HCT116 (cell line): ENCODE data around the gene CCBE1. TPM values are rescaled to one million over a fixed set of nuclear protein-coding genes. Genes with fewer than 3 reads are reported as not detected.

Experiments
- ATAC-seq: fragments of 200-7000 bp; cut with Tn5 transposase; 2 replicates; pipeline ENCODE4 v1.9.1; 2020; ENCODE audit warnings: mild to moderate bottlenecking, moderate library complexity
- BruUV-seq: library from RNA; stranded (reverse); fragments of 400-500 nt; replicated peaks from 2 replicates; lab custom pipeline; 2021; lab: Mats Ljungman, UMichigan
- CTCF ChIA-PET: fragments of 300-600 bp; sonication (Branson Sonifier 250); formaldehyde crosslinking; loops from one replicate; lab custom pipeline; 2021; ENCODE audit warnings: antibody characterized with exemption; lab: Charles Lee
- POLR2A ChIA-PET: fragments of 300-600, 350-600 bp; sonication (Branson Sonifier 250); formaldehyde crosslinking; loops from one replicate; lab custom pipeline; 2021; ENCODE audit warnings: antibody characterized with exemption; lab: Charles Lee
- RAD21 ChIA-PET, 2 experiments: fragments of 300-600 bp; sonication (Branson Sonifier 250); formaldehyde crosslinking; loops; one replicate each; lab custom pipeline; 2023; ENCODE audit warnings: low total read pairs in 2 of 2; ENCODE audit not compliant: uncharacterized antibody in 2 of 2, unreplicated experiment in 2 of 2, low non-redundant PET in 1 of 2; lab: Charles Lee
- DNase-seq: peaks from one replicate; pipeline ENCODE4 v3.0.0-alpha.2; 2010; ENCODE audit warnings: low read depth, low spot score
- H2AFZ ChIP-seq: fragments of 200-600 bp; shearing (Covaris generic), sonication (generic); 2 replicates; pipeline ENCODE4 v1.6.1; 2017; ENCODE audit warnings: low read depth, mixed run types, mixed read lengths, antibody characterized with exemption, low read length; ENCODE audit not compliant: poor library complexity, severe bottlenecking
- H3K27ac ChIP-seq: 2 replicates; pipeline ENCODE4 v1.5.1; 2012; ENCODE audit warnings: low read depth, low read length
- H3K27me3 ChIP-seq: fragments of 200-600 bp; sonication (generic); 2 replicates; pipeline ENCODE4 v1.6.1; 2016; ENCODE audit warnings: mixed run types, low read length, mixed read lengths; ENCODE audit not compliant: insufficient read depth
- H3K36me3 ChIP-seq, 2 experiments: fragments of 200-500 bp in 1 of 2; fragments of 200-600 bp in 1 of 2; sonication (Bioruptor generic) in 1 of 2; sonication (generic) in 1 of 2; 2 replicates each; pipeline versions ENCODE4 v1.5.1 to v1.6.1; 2014 to 2016; ENCODE audit warnings: low read length in 2 of 2, inconsistent platforms in 1 of 2, mixed read lengths in 1 of 2, mixed run types in 1 of 2; ENCODE audit not compliant: insufficient read depth in 2 of 2, control insufficient read depth in 1 of 2
- H3K4me1 ChIP-seq, 2 experiments: fragments of 200-600 bp in 1 of 2; sonication (generic) in 1 of 2; 2 replicates each; pipeline versions ENCODE4 v1.5.1 to v1.6.1; 2012 to 2017; ENCODE audit warnings: low read length in 2 of 2, inconsistent platforms in 1 of 2, mild to moderate bottlenecking in 1 of 2, mixed read lengths in 1 of 2, mixed run types in 1 of 2, moderate library complexity in 1 of 2; ENCODE audit not compliant: insufficient read depth in 2 of 2, control insufficient read depth in 1 of 2
- H3K4me2 ChIP-seq: fragments of 200-600 bp; sonication (generic); 2 replicates; pipeline ENCODE4 v1.6.1; 2017; ENCODE audit warnings: mixed run types, low read length, mixed read lengths
- H3K4me3 ChIP-seq, 2 experiments: fragments of 200-600 bp in 1 of 2; sonication (generic) in 1 of 2; replicated peaks in 1 of 2; 2 replicates each; pipeline ENCODE4 v1.5.1; 2011 to 2016; ENCODE audit warnings: low read length in 2 of 2, control low read depth in 1 of 2, low read depth in 1 of 2, mild to moderate bottlenecking in 1 of 2, mixed read lengths in 1 of 2, mixed run types in 1 of 2
- H3K79me2 ChIP-seq: fragments of 200-600 bp; sonication (generic); 2 replicates; pipeline ENCODE4 v1.6.1; 2017; ENCODE audit warnings: mild to moderate bottlenecking, mixed run types, low read length, moderate library complexity, mixed read lengths; ENCODE audit not compliant: insufficient read depth
- H3K9ac ChIP-seq: fragments of 200-600 bp; sonication (generic); 2 replicates; pipeline ENCODE4 v1.6.1; 2016; ENCODE audit warnings: low read length, mixed read lengths
- H3K9me2 ChIP-seq: fragments of 200-600 bp; sonication (generic), shearing (Covaris generic); 2 replicates; pipeline ENCODE4 v1.6.1; 2017; ENCODE audit warnings: mixed run types, mild to moderate bottlenecking, moderate library complexity; ENCODE audit not compliant: insufficient read depth
- H3K9me3 ChIP-seq, 2 experiments: fragments of 200-500 bp in 1 of 2; fragments of 200-600 bp in 1 of 2; sonication (Bioruptor generic) in 1 of 2; sonication (generic) in 1 of 2; 2 replicates each; pipeline ENCODE4 v1.6.1; 2014 to 2017; ENCODE audit warnings: low read length in 2 of 2, mixed read lengths in 2 of 2, inconsistent platforms in 1 of 2, low read depth in 1 of 2, mild to moderate bottlenecking in 1 of 2, mixed run types in 1 of 2, moderate library complexity in 1 of 2; ENCODE audit not compliant: control insufficient read depth in 1 of 2, insufficient read depth in 1 of 2
- H4K20me1 ChIP-seq: fragments of 200-600 bp; sonication (generic), shearing (Covaris generic); 2 replicates; pipeline ENCODE4 v1.6.1; 2017; ENCODE audit warnings: mixed run types, mild to moderate bottlenecking, moderate library complexity; ENCODE audit not compliant: insufficient read depth
- CEBPB ChIP-seq: IDR thresholded peaks from 2 replicates; pipeline ENCODE4 v1.6.1; 2012; ENCODE audit warnings: low read depth
- EGR1 ChIP-seq: IDR thresholded peaks from 2 replicates; pipeline ENCODE4 v1.6.1; 2012; ENCODE audit warnings: low read depth
- EZH2 ChIP-seq: fragments of 200-600 bp; sonication (generic); IDR thresholded peaks from 2 replicates; pipeline ENCODE4 v1.6.1; 2017; ENCODE audit warnings: antibody characterized with exemption, mixed run types
- EZH2phosphoT487 ChIP-seq: fragments of 200-600 bp; IDR thresholded peaks from 2 replicates; pipeline ENCODE4 v1.6.1; 2018; ENCODE audit warnings: antibody characterized with exemption, borderline replicate concordance
- POLR2A ChIP-seq: IDR thresholded peaks from 2 replicates; pipeline ENCODE4 v1.7.0; 2011; ENCODE audit warnings: borderline replicate concordance; ENCODE audit not compliant: insufficient read depth, insufficient read length; ENCODE audit errors: extremely low read depth
- POLR2AphosphoS5 ChIP-seq: IDR thresholded peaks from 2 replicates; pipeline ENCODE4 v1.6.1; 2011; ENCODE audit warnings: mild to moderate bottlenecking, low read depth, low read length, moderate library complexity
- SP1 ChIP-seq: IDR thresholded peaks from 2 replicates; pipeline ENCODE4 v1.6.1; 2012; ENCODE audit warnings: low read depth
- ZFX ChIP-seq: fragments of 450-650 bp; IDR thresholded peaks from 2 replicates; pipeline ENCODE4 v1.6.1; 2017
- intact Hi-C: fragments of 100-400 bp; cut with micrococcal nuclease; formaldehyde crosslinking; loops from 2 replicates; pipeline ENCODE4 v1.10.0; 2022
- total RNA-seq: library from RNA; stranded (reverse); gene quantifications from one replicate; pipeline ENCODE4 v1.2.1, GENCODE V29; 2021; ENCODE audit not compliant: unreplicated experiment
- TF ChIP-seq, protein P1 (sequence below), 3 experiments: fragments of 200-600 bp in 1 of 3; sonication (generic) in 1 of 3; IDR thresholded peaks in 2 of 3; conservative IDR thresholded peaks in 1 of 3; 2 replicates each; pipeline ENCODE4 v1.5.1; 2012 to 2017; ENCODE audit warnings: low read depth in 2 of 3, low read length in 2 of 3, antibody characterized with exemption in 1 of 3, borderline replicate concordance in 1 of 3, control low read depth in 1 of 3, mild to moderate bottlenecking in 1 of 3, mixed read lengths in 1 of 3, mixed run types in 1 of 3, moderate library complexity in 1 of 3; ENCODE audit not compliant: insufficient read depth in 1 of 3
- TF ChIP-seq, protein P2 (sequence below): IDR thresholded peaks from 2 replicates; pipeline ENCODE4 v1.6.1; 2012; ENCODE audit warnings: low read depth
- TF ChIP-seq, protein P3 (sequence below): IDR thresholded peaks from 2 replicates; pipeline ENCODE4 v1.6.1; 2012
- TF ChIP-seq, protein P4 (sequence below): IDR thresholded peaks from 2 replicates; pipeline ENCODE4 v1.6.1; 2012

CCBE1 gene
- total RNA-seq, 1 experiment from 2014 or later, result 0.84 TPM

DNA sequence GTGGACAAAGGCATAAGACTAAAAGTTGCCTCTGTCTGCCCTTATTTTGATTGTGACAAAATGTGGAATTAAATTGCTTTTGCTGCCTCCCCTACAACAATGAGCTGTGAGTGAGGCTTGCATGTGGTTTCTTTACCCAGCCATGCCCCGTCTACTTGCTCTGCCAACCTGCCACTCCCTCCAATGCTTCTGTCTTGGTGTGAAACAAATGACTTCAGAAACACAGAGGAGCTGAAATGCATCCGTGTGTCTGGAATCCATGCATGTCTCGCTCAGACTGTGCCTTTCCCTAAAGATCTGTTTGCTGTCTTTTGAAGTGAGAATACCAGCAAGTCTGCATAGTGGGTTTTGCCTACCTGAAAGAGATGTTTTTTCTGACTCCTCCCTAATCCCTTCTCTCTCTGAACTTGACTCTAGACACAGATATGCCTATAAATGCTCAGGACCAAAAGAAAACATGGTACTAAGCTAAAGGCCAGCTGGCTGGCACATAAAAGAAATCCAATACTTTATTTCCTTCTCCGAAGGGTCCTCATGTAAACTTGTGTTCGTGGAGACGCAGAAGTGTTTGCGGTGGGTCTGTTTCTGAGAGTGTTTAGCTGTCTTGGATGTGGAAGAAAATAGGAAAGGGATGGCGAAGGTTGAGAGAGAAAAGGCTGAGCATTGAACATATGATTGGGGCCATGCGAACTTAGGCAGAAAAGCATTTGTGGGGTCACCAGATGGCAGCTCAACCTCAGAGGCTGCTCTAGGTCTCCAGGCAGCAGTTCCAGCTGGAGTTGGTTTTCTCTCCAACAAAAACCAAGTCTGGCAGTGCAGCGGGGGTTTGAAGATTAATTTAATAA lies 120.5 kb downstream of the CCBE1 start:
- Histone ChIP-seq H3K36me3 (no peaks in the 10 kb centered on the region), H3K4me1 (no peaks in the 10 kb centered on the region), H3K9me2 (no peaks in the 10 kb centered on the region), H2AFZ (no peak overlapping the region), H3K79me2 (no peaks in the 10 kb centered on the region), H3K27ac (no peak overlapping the region), H3K4me3 (no peak overlapping the region), H3K4me2 (no peak overlapping the region), H3K9me3 (no peaks in the 10 kb centered on the region), H3K27me3 (peaks cover 48% of the 10 kb centered on the region), H3K9ac (no peak overlapping the region), H4K20me1 (no peaks in the 10 kb centered on the region)
- DNase-seq (no peak), ATAC-seq (no peak)
- CTCF ChIA-PET, result no interaction called here
- TF ChIP-seq CEBPB (no peak), POLR2AphosphoS5 (no peak)
- RAD21 ChIA-PET, result no interaction called here
- intact Hi-C loops, result no loop called here
- BruUV-seq, result no TSS peak
- POLR2A ChIA-PET, result no interaction called here

DNA sequence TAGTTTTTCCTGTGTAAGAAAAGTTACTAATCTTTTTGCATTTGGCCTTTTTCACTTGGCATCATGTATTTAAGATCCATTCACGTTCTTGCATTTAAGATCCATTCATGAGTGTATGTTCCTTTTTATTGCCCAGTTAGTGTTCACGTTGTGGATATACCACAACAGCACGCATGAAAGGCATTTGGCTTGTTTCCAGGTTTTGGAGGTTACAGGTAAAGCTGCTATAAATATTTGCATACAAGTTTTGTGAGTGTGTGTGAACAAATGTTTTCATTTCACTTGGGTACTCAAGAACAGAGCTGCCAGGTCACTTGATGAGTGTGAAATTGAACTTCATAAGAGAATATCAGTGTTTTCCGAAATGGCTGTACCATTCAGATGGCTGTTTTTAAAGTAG lies 121.2 kb downstream of the CCBE1 start:
- H3K4me1 ChIP-seq, result no peaks in the 10 kb centered on the region
- no peaks in the 10 kb centered on the region for H3K9me2 ChIP-seq
- no peaks in the 10 kb centered on the region for H3K79me2 ChIP-seq
- POLR2A ChIA-PET, result no interaction called here
- no peaks in the 10 kb centered on the region for H3K36me3 ChIP-seq
- peaks cover 45% of the 10 kb centered on the region for H3K27me3 ChIP-seq
- CTCF ChIA-PET, result no interaction called here
- H2AFZ ChIP-seq, result no peak overlapping the region
- H3K4me2 ChIP-seq, result no peak overlapping the region
- no peaks in the 10 kb centered on the region for H4K20me1 ChIP-seq
- H3K9ac ChIP-seq, result no peak overlapping the region
- intact Hi-C loops, result no loop called here
- no peaks in the 10 kb centered on the region for H3K9me3 ChIP-seq
- no peak for ATAC-seq
- RAD21 ChIA-PET, result no interaction called here
- BruUV-seq, result no TSS peak
- H3K27ac ChIP-seq, result no peak overlapping the region
- no peak overlapping the region for H3K4me3 ChIP-seq
- DNase-seq, result no peak
- TF ChIP-seq EZH2 (no peak), POLR2A (no peak), ZFX (no peak), CEBPB (no peak), EGR1 (no peak), SP1 (no peak), EZH2phosphoT487 (no peak), POLR2AphosphoS5 (no peak)
- TF ChIP-seq, protein P1, sequence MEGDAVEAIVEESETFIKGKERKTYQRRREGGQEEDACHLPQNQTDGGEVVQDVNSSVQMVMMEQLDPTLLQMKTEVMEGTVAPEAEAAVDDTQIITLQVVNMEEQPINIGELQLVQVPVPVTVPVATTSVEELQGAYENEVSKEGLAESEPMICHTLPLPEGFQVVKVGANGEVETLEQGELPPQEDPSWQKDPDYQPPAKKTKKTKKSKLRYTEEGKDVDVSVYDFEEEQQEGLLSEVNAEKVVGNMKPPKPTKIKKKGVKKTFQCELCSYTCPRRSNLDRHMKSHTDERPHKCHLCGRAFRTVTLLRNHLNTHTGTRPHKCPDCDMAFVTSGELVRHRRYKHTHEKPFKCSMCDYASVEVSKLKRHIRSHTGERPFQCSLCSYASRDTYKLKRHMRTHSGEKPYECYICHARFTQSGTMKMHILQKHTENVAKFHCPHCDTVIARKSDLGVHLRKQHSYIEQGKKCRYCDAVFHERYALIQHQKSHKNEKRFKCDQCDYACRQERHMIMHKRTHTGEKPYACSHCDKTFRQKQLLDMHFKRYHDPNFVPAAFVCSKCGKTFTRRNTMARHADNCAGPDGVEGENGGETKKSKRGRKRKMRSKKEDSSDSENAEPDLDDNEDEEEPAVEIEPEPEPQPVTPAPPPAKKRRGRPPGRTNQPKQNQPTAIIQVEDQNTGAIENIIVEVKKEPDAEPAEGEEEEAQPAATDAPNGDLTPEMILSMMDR (IDR thresholded peaks at IDR 0.05 in 2 of 3, conservative IDR thresholded peaks at IDR 0.05 in 1 of 3; ENCODE audit: borderline replicate concordance in 1 of 3, insufficient read depth in 1 of 3, low read depth in 2 of 3, low read length in 2 of 3), result no peak
- TF ChIP-seq, protein P2, sequence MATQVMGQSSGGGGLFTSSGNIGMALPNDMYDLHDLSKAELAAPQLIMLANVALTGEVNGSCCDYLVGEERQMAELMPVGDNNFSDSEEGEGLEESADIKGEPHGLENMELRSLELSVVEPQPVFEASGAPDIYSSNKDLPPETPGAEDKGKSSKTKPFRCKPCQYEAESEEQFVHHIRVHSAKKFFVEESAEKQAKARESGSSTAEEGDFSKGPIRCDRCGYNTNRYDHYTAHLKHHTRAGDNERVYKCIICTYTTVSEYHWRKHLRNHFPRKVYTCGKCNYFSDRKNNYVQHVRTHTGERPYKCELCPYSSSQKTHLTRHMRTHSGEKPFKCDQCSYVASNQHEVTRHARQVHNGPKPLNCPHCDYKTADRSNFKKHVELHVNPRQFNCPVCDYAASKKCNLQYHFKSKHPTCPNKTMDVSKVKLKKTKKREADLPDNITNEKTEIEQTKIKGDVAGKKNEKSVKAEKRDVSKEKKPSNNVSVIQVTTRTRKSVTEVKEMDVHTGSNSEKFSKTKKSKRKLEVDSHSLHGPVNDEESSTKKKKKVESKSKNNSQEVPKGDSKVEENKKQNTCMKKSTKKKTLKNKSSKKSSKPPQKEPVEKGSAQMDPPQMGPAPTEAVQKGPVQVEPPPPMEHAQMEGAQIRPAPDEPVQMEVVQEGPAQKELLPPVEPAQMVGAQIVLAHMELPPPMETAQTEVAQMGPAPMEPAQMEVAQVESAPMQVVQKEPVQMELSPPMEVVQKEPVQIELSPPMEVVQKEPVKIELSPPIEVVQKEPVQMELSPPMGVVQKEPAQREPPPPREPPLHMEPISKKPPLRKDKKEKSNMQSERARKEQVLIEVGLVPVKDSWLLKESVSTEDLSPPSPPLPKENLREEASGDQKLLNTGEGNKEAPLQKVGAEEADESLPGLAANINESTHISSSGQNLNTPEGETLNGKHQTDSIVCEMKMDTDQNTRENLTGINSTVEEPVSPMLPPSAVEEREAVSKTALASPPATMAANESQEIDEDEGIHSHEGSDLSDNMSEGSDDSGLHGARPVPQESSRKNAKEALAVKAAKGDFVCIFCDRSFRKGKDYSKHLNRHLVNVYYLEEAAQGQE, result no peak
- TF ChIP-seq, protein P3, sequence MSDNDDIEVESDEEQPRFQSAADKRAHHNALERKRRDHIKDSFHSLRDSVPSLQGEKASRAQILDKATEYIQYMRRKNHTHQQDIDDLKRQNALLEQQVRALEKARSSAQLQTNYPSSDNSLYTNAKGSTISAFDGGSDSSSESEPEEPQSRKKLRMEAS, result no peak
- TF ChIP-seq, protein P4, sequence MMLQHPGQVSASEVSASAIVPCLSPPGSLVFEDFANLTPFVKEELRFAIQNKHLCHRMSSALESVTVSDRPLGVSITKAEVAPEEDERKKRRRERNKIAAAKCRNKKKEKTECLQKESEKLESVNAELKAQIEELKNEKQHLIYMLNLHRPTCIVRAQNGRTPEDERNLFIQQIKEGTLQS, result no peak
